T-helper 17 cell (primary cell): Measurements from ENCODE around the gene S100A3. TPM values are rescaled to one million over a fixed set of nuclear protein-coding genes. Genes with fewer than 3 reads are reported as not detected.
A peak's percentile ranks its signal among the peaks of the same experiment; 100 is the strongest.

Experiments
- ATAC-seq: fragments of 150-1000 bp; cut with Tn5 transposase; 2 replicates; pipeline ENCODE4 v1.10.0; 2021; ENCODE audit warnings: mild to moderate bottlenecking, moderate library complexity
- DNase-seq, 3 donors: peaks; one replicate each; pipeline versions ENCODE4 v3.0.0 to v3.0.0-alpha.2; 2020 to 2021
- H3K9me3 ChIP-seq: one replicate; pipeline ENCODE4 v1.7.0; 2013; ENCODE audit warnings: low read length, mild to moderate bottlenecking; ENCODE audit not compliant: control insufficient read depth, poor library complexity, severe bottlenecking
- H3K27ac Mint-ChIP-seq: one replicate; pipeline ENCODE4 v1.8.0; 2022; ENCODE audit warnings: mild to moderate bottlenecking, moderate library complexity, mixed read lengths
- H3K27me3 Mint-ChIP-seq: one replicate; pipeline ENCODE4 v1.8.0; 2022; ENCODE audit warnings: mixed read lengths
- H3K36me3 Mint-ChIP-seq: one replicate; pipeline ENCODE4 v1.8.0; 2022; ENCODE audit warnings: low read depth, mixed read lengths
- H3K4me1 Mint-ChIP-seq: one replicate; pipeline ENCODE4 v1.8.0; 2022; ENCODE audit warnings: mild to moderate bottlenecking, mixed read lengths
- H3K4me3 Mint-ChIP-seq: one replicate; pipeline ENCODE4 v1.8.0; 2022; ENCODE audit warnings: mild to moderate bottlenecking, moderate library complexity, mixed read lengths
- total RNA-seq, 4 donors: library from RNA in 2 of 4; stranded (reverse) in 2 of 4; gene quantifications; one replicate each; pipeline ENCODE4 v1.2.3 and lab custom pipeline; 2022 to 2026

S100A3 gene
- total RNA-seq, 2 donors from 2014 or later: not detected

DNA sequence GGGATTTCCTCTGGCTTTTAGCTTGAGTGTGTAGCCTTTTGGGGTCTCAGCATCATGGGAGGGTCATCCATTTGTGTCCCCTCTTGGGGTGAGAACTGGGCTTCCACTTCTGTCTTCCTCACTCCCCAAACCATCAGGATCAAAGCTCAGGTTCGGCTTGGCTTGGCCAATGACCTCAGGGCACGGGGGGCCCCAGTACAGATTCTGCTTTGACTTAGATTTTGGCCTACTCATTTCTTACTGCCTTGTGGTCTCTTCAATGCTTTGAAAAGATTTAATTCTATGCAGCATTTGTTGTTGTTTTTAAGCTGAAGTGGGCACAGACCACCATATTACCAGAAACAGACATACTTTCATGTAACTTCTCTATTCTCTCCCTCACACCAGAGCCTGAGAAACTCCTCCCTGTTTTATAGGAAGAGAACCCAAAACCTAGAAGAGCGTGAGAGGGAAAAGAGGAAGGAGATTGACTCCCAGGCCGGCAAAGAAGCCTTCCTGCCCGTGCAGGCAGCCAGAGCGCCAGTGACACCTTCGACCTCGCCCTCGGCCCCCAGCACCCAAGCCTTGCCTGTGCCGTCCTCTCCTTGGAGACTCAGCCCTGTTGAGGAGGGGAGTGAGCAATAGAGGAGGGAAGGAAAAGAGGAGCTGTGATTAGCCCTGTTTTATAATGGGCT is 1.9 kb upstream of the S100A3 start:
- DNase-seq: no peak
- no peaks in the 10 kb centered on the region for H3K9me3 ChIP-seq
- H3K4me3 Mint-ChIP-seq: no peak overlapping the region
- peaks cover 19% of the 10 kb centered on the region for H3K4me1 Mint-ChIP-seq
- ATAC-seq: no peak
- H3K36me3 Mint-ChIP-seq: no peaks in the 10 kb centered on the region
- H3K27ac Mint-ChIP-seq: no peak overlapping the region
- no peaks in the 10 kb centered on the region for H3K27me3 Mint-ChIP-seq

DNA sequence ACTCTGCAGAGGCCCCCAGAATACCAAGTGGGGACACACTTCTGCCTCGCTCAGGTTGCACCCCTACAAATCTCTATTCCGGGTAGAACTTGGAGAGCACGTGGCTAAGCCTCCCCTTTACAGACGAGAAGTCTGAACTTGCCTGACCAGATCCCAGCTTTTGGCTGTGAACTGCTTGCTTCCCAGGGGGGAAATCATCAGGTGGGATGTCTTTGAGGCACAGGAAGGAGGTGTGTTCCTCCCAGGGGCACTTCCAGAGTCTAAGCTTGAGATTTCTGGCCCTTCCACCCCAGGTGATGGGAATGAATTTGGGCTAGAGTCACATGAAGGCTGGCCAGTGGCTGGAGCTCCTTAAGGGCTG is 1.3 kb upstream of the S100A3 start:
- Mint-ChIP-seq H3K36me3 (peaks cover 2% of the 10 kb centered on the region), H3K27me3 (no peaks in the 10 kb centered on the region), H3K27ac (no peak overlapping the region), H3K4me1 (peaks cover 25% of the 10 kb centered on the region), H3K4me3 (no peak overlapping the region)
- no peak for DNase-seq
- H3K9me3 ChIP-seq: no peaks in the 10 kb centered on the region
- ATAC-seq: no peak

- Mint-ChIP-seq H3K36me3 (peaks cover 7% of the 10 kb centered on the region), H3K27ac (no peak overlapping the region), H3K27me3 (no peaks in the 10 kb centered on the region), H3K4me1 (peaks cover 30% of the 10 kb centered on the region), H3K4me3 (no peak overlapping the region)
- no peaks in the 10 kb centered on the region for H3K9me3 ChIP-seq
- no peak for ATAC-seq
- DNase-seq: no peak
These were observed 811 bp upstream of the S100A3 start for GRCh38 chr1:153549741-153550397.

GRCh38 chr1:153547560-153548551 is 1.2 kb downstream of the S100A3 start:
- ATAC-seq (no peak), DNase-seq (no peak)
- H3K4me3 Mint-ChIP-seq: no peak overlapping the region
- no peaks in the 10 kb centered on the region for H3K9me3 ChIP-seq
- peak overlapping the region; percentile 41 for H3K27ac Mint-ChIP-seq
- H3K36me3 Mint-ChIP-seq: peaks cover 12% of the 10 kb centered on the region
- peaks cover 38% of the 10 kb centered on the region for H3K4me1 Mint-ChIP-seq
- H3K27me3 Mint-ChIP-seq: no peaks in the 10 kb centered on the region

- H3K4me1 Mint-ChIP-seq: peaks cover 45% of the 10 kb centered on the region
- H3K9me3 ChIP-seq: no peaks in the 10 kb centered on the region
- ATAC-seq: no peak
- H3K36me3 Mint-ChIP-seq: peaks cover 12% of the 10 kb centered on the region
- H3K27me3 Mint-ChIP-seq: no peaks in the 10 kb centered on the region
- peak overlapping the region; percentile 98 for H3K4me3 Mint-ChIP-seq
- no peak for DNase-seq
- peak overlapping the region; percentile 96 for H3K27ac Mint-ChIP-seq
These were observed 2.1 kb downstream of the S100A3 start for GRCh38 chr1:153546796-153547559.

GRCh38 chr1:153546371-153546770 is 2.7 kb downstream of the S100A3 start:
- H3K4me1 Mint-ChIP-seq: peaks cover 50% of the 10 kb centered on the region
- ATAC-seq (no peak), DNase-seq (no peak)
- no peaks in the 10 kb centered on the region for H3K9me3 ChIP-seq
- peak overlapping the region; percentile 96 for H3K27ac Mint-ChIP-seq
- H3K27me3 Mint-ChIP-seq: no peaks in the 10 kb centered on the region
- H3K36me3 Mint-ChIP-seq: peaks cover 12% of the 10 kb centered on the region
- H3K4me3 Mint-ChIP-seq: peak overlapping the region; percentile 98

- ATAC-seq (peak; percentile 80), DNase-seq (peak; percentile 61 to 78 (median 61))
- Mint-ChIP-seq H3K36me3 (peaks cover 12% of the 10 kb centered on the region), H3K4me1 (peaks cover 59% of the 10 kb centered on the region), H3K27me3 (no peaks in the 10 kb centered on the region), H3K4me3 (peak within 1 kb of the TSS; percentile 98), H3K27ac (peak within 1 kb of the TSS; percentile 96)
- H3K9me3 ChIP-seq: no peaks in the 10 kb centered on the region
These were observed 3.7 kb downstream of the S100A3 start, which contains the start of gene S100A4 for GRCh38 chr1:153545067-153546055. Gene S100A4 (minus strand): TSS chr1:153545806. CDS start chr1:153544794, 1,012 bp downstream.

GRCh38 chr1:153544453-153545066 is 4.5 kb downstream of the S100A3 start:
- H3K27me3 Mint-ChIP-seq: no peaks in the 10 kb centered on the region
- ATAC-seq: no peak
- H3K4me1 Mint-ChIP-seq: peaks cover 64% of the 10 kb centered on the region
- H3K4me3 Mint-ChIP-seq: peak overlapping the region; percentile 98
- H3K9me3 ChIP-seq: no peaks in the 10 kb centered on the region
- H3K36me3 Mint-ChIP-seq: peaks cover 12% of the 10 kb centered on the region
- no peak for DNase-seq
- peak overlapping the region; percentile 96 for H3K27ac Mint-ChIP-seq

GRCh38 chr1:153543736-153544135 is 5.3 kb downstream of the S100A3 start:
- H3K9me3 ChIP-seq: no peaks in the 10 kb centered on the region
- Mint-ChIP-seq H3K4me3 (peak overlapping the region; percentile 98), H3K36me3 (peaks cover 12% of the 10 kb centered on the region), H3K27ac (peak overlapping the region; percentile 96), H3K27me3 (no peaks in the 10 kb centered on the region), H3K4me1 (peaks cover 67% of the 10 kb centered on the region)
- DNase-seq (no peak), ATAC-seq (no peak)

DNA sequence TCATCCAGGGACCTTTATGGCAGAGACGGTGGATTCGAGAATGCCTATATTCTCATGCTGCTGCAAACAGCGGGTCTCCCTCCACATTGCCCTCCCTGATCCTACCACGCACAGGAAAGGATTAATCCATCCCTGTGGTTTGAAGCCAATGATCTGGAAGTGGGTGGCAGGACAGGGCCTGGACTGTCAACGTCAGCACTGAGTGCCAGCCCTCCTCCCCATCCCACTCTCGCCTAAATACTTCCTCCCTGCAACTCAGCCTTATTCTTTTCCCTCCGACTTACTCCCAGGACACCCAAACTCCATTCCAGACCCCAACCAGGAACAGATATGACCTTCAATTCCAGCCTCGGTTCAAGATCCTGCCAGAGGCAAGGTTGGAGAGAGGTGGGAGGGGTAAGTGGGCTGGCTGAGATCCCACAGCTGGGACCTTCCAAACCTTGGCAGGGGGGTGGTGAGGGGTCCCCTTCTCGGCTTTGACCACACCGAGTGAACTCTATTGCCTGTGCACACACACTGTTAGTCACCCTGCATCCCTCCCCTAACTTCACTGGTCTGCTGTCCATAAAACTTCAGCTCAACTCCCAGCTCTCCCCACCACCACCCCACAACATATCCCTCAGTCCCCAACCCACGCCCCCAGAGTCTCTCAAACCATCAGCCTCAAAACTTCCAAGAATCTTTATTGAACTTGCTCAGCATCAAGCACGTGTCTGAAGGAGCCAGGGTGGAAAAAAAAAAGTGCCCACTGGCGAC is 5.9 kb downstream of the S100A3 start:
- DNase-seq (no peak), ATAC-seq (no peak)
- H3K4me3 Mint-ChIP-seq: peak overlapping the region; percentile 98
- H3K9me3 ChIP-seq: no peaks in the 10 kb centered on the region
- H3K36me3 Mint-ChIP-seq: peaks cover 12% of the 10 kb centered on the region
- peak overlapping the region; percentile 96 for H3K27ac Mint-ChIP-seq
- no peaks in the 10 kb centered on the region for H3K27me3 Mint-ChIP-seq
- H3K4me1 Mint-ChIP-seq: peaks cover 69% of the 10 kb centered on the region
